Dedifferentiated amniotic fluid mesenchymal stem cell (primary cell): ENCODE results near the gene EGFR.
A peak's percentile ranks its signal among the peaks of the same experiment; 100 is the strongest.

Experiments used
- DNase-seq: peaks from one replicate; pipeline ENCODE4 v3.0.0-alpha.2; 2016; ENCODE audit errors: extremely low spot score

EGFR gene

DNA sequence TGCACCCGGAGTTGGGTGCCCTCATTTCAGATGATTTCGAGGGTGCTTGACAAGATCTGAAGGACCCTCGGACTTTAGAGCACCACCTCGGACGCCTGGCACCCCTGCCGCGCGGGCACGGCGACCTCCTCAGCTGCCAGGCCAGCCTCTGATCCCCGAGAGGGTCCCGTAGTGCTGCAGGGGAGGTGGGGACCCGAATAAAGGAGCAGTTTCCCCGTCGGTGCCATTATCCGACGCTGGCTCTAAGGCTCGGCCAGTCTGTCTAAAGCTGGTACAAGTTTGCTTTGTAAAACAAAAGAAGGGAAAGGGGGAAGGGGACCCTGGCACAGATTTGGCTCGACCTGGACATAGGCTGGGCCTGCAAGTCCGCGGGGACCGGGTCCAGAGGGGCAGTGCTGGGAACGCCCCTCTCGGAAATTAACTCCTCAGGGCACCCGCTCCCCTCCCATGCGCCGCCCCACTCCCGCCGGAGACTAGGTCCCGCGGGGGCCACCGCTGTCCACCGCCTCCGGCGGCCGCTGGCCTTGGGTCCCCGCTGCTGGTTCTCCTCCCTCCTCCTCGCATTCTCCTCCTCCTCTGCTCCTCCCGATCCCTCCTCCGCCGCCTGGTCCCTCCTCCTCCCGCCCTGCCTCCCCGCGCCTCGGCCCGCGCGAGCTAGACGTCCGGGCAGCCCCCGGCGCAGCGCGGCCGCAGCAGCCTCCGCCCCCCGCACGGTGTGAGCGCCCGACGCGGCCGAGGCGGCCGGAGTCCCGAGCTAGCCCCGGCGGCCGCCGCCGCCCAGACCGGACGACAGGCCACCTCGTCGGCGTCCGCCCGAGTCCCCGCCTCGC, at the start of gene EGFR:
Gene EGFR, plus strand, starts transcription at position 657 of the 830 bp plus-strand sequence. CDS start 261 bp downstream, outside the sequence.
- DNase-seq: peak; percentile 62

DNA sequence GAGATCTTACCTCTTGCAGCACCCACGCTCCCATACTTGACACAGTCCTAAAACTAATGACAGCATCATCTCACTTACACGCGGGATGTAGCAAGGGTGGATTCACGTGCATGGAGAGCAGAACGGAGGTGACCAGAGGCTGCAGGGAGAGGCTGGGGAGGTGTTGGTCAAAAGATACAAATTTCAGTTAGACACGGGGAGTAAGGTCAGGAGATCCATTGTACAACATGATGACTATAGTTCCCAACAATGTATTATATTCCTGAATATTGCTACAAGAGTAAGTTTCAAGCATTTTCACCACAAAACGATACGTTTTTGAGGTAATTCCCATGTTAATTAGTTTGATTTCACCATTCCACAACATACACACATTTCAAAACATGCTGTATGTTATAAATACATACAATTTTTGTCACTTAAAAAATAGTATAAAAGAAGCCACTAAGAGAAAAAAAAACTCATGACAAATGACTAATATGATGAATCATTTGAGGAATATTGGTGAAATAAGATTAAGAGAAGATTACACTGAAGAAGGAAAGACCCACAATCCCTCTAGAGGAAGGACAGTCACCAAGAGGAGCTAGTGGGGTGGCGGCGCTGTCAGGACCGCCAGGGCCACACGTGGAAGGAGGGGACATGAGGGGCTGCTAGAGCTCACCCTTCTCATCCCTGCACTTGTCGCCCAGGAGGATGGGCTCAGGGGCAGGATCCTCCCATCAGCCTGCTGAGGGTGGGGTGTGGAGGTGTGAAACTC, 49.4 kb upstream of the EGFR start:
- DNase-seq: no peak

DNA sequence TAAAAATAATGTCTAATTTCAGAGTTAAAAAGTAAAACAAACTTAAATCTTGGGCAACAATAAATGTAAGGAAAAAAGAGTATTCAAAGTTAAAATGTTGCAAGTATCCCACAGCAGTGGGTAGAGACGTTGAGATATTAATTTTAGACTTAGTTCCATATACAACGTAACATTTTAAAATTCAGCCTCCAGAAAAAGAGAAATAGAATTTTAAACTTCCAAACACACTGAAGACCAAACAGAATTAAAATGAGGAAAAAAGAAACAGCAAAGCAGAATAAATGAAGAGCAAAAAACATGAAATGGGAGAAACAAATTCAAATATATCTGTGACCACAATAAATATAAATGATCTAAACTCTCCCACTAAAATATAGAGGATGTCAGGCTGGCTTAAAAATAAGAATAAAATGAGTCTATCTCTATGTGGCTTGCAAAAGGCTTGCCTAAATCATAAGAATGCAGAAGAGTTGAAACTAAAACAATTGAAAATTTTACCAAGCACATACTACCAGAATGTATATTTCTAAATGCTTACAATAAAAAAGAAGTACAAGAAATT, 46.0 kb upstream of the EGFR start:
- no peak for DNase-seq

DNA sequence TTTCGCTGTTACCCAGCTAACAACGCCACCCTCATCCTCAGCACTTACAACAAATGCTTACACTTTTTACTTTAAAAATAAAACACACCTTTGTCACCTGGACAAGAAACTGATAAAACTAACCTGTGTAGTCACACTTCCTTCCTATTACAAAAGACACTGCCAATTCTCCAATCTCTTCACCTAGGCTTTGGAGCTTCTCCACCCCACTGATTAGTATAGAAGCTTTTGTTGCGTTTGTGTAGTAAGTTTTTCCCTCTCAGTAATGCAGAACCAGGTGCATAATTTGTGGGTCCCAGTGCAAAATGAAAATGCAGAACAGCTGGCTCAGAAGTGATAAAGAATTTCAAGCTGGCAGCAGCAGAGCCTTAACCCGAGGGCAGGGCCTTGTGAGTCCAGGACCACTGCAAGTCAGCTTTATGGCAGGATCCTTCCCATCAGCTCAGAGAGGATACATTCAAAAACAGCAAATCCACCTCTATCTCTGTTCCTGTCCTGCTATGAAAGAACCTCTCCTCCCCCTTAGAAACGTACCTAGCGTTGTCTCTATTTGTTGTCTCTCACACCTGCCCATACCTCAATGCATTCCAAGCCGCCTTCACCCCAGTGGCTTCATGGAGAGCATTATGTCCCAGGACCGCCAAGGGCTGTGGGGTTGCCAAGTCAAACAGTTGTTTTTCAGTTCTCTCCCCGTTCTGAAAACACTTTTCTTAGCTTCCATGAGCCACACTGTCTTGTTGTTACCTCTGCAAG, 40.3 kb upstream of the EGFR start:
- no peak for DNase-seq

DNA sequence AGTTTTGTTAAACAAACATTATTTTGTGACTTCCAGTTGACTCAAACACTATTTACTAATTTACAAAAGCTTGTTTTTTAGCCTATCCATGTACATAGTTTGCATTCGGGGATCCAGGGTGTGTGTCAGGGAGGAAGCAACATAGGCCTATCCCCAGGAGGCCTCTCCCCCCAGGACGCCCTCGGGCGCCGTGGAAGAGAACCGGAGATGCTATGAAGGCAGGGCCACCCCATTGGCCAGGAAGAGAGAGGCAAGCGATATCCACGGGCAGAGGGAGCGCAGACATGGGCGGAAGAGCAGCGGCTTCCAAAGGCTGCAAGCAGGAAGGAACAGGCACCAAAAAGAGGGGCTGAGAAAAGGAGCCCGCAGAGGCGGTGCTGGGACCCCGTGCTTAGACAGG, 38.3 kb upstream of the EGFR start:
- DNase-seq: no peak

DNA sequence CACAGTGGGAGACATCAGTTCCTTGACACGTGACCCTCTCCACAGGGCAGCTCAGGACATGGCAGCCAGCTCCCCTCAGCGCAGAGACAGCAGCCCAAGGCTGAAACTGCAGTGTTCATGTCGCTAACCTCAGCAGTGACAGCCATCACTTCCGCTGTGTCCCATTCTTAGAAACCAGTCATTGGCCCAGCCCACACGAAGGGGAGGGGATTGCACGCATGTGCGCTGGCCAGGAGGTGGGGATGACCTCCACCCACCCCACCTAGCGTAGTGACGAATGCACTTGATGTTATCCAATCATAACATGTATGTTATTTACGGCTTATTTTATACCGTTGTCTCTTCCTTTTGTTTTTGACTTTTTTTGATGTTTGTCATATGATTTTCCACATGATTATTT, 36.9 kb upstream of the EGFR start:
- no peak for DNase-seq

DNA sequence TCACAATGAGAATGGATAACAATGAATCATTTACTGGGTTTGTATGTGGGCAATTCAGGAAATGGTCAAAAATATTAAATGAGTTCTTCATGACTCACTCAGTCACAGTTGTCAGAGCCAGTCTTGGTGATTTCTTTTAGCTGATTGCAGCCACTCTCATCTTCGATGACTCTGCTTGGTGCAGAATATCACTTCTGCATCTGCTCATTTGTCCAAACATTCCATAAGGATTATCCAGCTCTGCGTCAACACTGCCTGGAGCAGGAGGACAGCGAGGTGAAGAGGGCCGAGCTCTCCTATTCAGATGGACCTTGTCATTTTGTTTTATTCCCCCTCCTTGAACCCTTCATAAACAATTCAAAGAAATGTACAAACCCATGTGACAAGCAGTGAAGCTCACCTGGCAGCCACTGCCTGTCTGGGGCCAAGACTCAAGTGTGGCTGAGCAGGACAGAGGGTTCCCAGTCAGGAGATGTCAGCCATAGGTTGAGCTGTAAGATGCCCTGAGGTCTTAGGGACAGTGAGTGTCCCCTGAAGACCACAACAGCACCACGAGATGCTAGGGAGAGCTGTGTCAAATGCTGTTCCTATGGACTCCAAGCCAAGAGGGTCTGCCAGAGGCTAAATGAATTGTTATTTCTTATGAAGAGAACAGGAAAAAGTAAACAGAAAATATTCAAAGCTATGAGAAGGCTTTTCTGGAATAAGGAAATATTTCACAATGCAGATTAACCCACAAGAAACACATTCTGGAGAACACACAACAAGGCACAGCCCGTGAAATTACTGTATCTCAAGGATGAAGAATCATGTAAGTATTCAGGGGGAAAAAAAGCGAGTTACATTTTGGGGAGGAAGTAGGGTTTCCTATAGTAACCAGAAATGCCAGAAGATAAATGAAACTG, 33.1 kb upstream of the EGFR start:
- DNase-seq: peak; percentile 76

DNA sequence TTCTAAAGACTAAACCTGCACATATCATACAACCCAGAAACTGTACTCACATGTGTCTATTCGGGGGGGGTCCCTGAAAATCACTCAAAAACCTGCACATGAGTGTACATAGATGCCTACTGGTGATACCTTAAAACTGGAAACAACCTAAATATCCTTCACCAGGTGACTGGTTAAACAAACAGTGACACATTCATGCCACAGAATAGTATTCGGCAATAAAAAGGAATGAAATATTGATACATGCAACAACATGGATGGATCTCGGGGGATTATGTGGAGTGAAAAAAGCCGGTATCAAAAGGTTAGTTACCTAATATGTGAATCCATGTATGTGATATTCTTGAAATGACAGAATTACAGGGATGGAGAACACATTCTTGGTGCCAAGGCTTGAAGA, 32.1 kb upstream of the EGFR start:
- DNase-seq: no peak

DNA sequence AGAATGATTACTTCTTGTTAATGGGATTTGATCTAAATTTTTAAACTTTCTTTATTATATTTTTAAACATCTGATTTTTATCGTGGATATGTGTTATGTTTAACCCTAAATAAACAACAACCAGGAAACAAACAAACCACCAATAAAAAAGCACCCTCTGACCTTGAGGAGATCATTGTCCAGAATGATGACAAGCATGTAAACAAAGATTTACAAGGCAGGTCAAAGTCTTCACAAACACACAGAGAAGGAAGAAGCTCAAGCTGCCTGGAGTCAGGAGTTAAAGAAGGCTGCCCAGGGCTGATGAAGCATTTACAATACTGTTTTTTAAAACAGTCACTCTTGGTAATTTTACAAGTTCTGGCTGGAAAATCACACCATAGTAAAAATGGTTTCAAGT, 31.0 kb upstream of the EGFR start:
- no peak for DNase-seq

DNA sequence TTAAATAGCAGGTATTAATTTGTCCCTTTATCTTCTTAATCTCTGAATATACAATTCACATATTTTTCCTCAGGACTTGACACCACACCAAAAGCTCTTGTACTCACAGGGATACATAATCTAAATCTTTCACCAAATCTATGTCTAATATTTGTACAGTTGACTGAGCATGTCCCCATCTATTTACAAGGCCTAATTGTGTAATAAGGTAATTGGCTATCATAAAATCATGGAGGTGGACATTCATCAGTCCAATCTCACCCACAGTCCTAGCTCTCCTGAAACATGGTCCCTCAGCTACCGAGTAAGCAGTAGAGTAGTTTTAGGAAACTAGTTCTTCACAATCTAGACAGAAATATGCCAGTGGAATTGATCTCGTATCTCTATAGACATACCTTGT, 30.3 kb upstream of the EGFR start:
- DNase-seq: no peak

GRCh38 chr7:54989453-54990225, 29.2 kb upstream of the EGFR start:
- no peak for DNase-seq

- no peak for DNase-seq
These were observed 27.5 kb upstream of the EGFR start for GRCh38 chr7:54991341-54991740.

DNA sequence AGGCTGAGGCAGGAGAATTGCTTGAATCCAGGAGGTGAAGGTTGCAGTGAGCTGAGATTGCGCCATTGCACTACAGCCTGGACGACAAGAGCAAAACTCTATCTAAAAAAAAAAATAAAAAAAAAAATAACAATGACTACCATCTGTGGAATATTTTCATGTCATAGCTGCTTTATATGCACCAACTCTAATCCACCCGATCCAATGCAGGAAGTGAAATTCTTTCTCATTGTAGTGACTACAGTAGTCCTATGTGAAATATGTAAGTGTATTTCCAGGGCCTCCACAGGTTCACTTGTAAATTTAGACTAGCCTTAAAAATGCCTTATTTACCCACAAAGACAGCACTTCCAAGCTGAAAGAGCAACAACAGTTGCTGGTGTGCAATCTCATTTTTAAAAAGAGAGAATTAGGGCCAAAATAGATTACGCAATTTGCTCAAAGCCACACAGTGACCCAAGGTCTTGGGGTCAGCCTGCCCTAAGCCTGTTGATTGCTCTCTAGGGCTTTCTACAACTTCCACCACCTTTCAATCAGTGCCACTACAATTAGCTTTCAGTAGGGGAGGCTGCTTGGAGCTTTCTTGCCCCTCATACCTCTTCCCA, 25.8 kb upstream of the EGFR start:
- DNase-seq: no peak

GRCh38 chr7:54995166-54995565, 23.7 kb upstream of the EGFR start:
- no peak for DNase-seq

- DNase-seq: no peak
These were observed 23.0 kb upstream of the EGFR start for GRCh38 chr7:54995610-54996363.

- no peak for DNase-seq
These were observed 22.4 kb upstream of the EGFR start for GRCh38 chr7:54996391-54996790.

- DNase-seq: no peak
These were observed 14.2 kb upstream of the EGFR start for GRCh38 chr7:55004579-55004978.

DNA sequence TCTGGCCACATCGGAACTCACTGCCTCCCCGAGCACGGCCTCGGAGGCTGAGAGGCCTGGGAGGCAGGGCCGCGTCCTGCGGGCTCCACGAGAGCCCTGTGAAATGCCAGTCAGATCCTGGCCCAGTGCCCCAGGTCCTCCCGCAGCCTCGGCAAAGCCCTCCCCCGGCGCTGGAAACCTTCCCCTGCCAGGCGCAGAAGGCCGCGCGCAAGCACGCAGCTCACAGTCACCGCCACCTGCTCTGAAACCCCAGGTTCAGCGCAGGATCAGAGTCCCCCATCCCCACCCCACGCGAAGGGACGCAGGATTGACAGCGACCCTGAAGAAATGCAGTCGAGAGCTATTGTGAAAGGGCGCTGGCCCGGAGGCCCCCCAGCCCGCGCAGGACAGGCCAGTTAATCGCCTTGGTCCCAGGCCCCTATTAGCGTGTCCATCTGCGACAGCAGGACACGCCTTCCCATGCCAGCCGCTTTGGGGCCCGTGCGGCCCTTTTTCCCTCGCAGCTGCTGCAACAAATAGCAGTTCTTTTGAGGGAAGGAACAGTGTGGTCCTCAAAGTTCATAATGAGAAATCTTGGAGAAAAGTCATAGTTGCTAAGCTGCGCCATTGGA, 13.5 kb upstream of the EGFR start:
- DNase-seq: no peak

DNA sequence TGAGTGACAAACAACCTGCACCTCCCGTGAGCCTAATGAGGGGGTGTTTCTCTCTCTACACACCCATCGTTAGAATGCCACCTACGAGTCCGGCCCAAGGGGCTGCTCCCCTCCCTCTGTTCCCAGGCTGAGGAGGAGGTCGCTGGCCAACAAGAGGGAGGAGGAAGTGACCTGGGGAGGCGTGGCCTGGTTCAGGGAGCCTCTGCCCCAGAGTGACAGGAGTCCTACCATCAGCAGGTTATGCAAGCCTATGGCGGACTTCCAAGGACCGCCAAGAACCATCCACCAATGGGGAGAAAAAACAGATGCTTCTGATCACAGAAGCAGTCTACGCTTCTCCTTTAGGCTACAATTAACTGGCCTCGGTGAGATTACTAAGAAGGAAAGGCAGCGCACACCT, 12.3 kb upstream of the EGFR start:
- DNase-seq: no peak
